ENCODE data around the gene FUOM. TPM values are rescaled to one million over a fixed set of nuclear protein-coding genes. Genes with fewer than 3 reads are reported as not detected.

The FUOM gene
- total RNA-seq, 1 experiment from 2014 or later, result 31.3 TPM

DNA sequence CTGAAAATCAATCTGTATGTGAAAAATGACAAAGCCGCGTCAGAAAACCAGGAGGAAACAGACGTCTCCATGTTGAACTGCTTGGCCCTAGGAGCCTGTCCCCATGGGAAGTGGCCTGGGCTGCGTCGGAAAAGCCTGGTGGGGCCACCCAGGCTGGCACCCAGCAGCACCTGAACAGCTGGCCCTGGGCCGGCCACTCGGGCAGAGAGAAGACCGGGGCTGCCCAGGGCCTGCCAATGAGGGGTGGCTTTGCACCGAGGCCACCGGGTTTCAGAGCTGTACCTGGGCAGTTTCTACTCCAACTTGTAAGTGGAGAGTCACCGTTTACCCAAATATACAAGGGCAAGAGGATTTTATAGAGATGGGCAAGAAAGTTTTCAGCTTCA is 1.1 kb upstream of the FUOM start (continued):
- TF ChIP-seq, protein P1, sequence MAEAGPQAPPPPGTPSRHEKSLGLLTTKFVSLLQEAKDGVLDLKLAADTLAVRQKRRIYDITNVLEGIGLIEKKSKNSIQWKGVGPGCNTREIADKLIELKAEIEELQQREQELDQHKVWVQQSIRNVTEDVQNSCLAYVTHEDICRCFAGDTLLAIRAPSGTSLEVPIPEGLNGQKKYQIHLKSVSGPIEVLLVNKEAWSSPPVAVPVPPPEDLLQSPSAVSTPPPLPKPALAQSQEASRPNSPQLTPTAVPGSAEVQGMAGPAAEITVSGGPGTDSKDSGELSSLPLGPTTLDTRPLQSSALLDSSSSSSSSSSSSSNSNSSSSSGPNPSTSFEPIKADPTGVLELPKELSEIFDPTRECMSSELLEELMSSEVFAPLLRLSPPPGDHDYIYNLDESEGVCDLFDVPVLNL (CRISPR knock-in tag; IDR thresholded peaks at IDR 0.05; ENCODE audit: borderline replicate concordance, low read depth), result no peak
- TF ChIP-seq OVOL2 (CRISPR knock-in tag; IDR thresholded peaks at IDR 0.05; ENCODE audit: borderline replicate concordance), result no peak

DNA sequence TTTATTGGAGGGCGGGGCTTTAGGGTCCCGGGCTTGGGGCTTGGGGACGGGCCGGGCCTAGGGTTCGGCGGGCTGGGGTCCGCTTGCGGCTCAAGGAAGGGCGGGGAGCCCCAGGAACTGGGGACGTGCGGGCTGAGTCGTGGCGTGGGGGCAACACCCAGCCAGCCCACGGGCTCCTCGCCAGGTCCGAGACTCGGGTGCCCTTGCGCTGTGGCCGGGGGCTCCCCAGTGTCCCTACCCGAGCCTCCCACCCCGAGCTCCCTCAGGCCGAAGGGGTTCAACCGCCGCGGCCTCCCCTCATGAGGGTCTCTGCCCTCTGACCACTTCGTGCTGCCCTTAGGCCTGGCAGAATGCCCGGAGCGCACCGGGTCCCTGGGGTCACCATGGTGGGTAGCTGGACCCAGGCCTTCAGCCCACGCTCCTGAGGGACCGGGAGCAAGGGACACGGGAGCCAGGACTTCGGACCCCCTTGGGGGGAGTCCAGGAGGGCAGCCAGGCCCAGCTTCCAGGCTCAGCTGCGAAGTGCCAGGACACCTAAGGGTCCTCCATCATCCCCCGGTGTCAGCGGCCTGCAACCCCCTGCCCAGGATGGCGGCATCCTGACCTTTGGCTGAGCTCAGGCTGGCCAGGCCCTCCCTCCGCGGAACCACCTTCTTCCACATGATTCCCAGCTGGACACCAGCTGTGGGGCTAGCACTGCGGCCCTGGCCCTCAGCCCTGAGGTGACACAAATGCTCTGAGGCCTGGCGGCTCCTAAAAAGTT is 524 bp upstream of the FUOM start:
- Mint-ChIP-seq H3K27me3 (ENCODE audit: low read depth) (peaks cover 12% of the 10 kb centered on the region), H3K36me3 (peaks cover 17% of the 10 kb centered on the region), H3K27ac (no peak overlapping the region), H3K9me3 (no peaks in the 10 kb centered on the region), H3K4me3 (no peak overlapping the region), H3K4me1 (no peaks in the 10 kb centered on the region)
- TF ChIP-seq, protein P2, sequence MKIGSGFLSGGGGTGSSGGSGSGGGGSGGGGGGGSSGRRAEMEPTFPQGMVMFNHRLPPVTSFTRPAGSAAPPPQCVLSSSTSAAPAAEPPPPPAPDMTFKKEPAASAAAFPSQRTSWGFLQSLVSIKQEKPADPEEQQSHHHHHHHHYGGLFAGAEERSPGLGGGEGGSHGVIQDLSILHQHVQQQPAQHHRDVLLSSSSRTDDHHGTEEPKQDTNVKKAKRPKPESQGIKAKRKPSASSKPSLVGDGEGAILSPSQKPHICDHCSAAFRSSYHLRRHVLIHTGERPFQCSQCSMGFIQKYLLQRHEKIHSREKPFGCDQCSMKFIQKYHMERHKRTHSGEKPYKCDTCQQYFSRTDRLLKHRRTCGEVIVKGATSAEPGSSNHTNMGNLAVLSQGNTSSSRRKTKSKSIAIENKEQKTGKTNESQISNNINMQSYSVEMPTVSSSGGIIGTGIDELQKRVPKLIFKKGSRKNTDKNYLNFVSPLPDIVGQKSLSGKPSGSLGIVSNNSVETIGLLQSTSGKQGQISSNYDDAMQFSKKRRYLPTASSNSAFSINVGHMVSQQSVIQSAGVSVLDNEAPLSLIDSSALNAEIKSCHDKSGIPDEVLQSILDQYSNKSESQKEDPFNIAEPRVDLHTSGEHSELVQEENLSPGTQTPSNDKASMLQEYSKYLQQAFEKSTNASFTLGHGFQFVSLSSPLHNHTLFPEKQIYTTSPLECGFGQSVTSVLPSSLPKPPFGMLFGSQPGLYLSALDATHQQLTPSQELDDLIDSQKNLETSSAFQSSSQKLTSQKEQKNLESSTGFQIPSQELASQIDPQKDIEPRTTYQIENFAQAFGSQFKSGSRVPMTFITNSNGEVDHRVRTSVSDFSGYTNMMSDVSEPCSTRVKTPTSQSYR (CRISPR knock-in tag; IDR thresholded peaks at IDR 0.05), result no peak
- TF ChIP-seq ZNF416 (CRISPR knock-in tag; IDR thresholded peaks at IDR 0.05) (no peak), ESRRA (CRISPR knock-in tag; IDR thresholded peaks at IDR 0.05; ENCODE audit: borderline replicate concordance) (no peak), KAT7 (CRISPR knock-in tag; IDR thresholded peaks at IDR 0.05; ENCODE audit: borderline replicate concordance) (no peak), AR (CRISPR knock-in tag; IDR thresholded peaks at IDR 0.05) (no peak), MAX (CRISPR knock-in tag; IDR thresholded peaks at IDR 0.05) (no peak), ARID4B (CRISPR knock-in tag; IDR thresholded peaks at IDR 0.05; ENCODE audit: borderline replicate concordance) (no peak), ZNF396 (CRISPR knock-in tag; IDR thresholded peaks at IDR 0.05; ENCODE audit: borderline replicate concordance) (no peak), ZNF219 (CRISPR knock-in tag; IDR thresholded peaks at IDR 0.05; ENCODE audit: borderline replicate concordance) (no peak), TCF7 (CRISPR knock-in tag; IDR thresholded peaks at IDR 0.05; ENCODE audit: low read depth) (no peak), MYBL2 (CRISPR knock-in tag; IDR thresholded peaks at IDR 0.05) (no peak), IRF2 (CRISPR knock-in tag; IDR thresholded peaks at IDR 0.05; ENCODE audit: borderline replicate concordance, low read depth) (no peak), CBFB (CRISPR knock-in tag; IDR thresholded peaks at IDR 0.05; ENCODE audit: low read depth) (no peak), ZNF121 (CRISPR knock-in tag; IDR thresholded peaks at IDR 0.05) (no peak), JUN (CRISPR knock-in tag; IDR thresholded peaks at IDR 0.05) (no peak)
- TF ChIP-seq, protein P3, sequence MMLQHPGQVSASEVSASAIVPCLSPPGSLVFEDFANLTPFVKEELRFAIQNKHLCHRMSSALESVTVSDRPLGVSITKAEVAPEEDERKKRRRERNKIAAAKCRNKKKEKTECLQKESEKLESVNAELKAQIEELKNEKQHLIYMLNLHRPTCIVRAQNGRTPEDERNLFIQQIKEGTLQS (CRISPR knock-in tag; conservative IDR thresholded peaks at IDR 0.05), result no peak
- TF ChIP-seq, protein P4, sequence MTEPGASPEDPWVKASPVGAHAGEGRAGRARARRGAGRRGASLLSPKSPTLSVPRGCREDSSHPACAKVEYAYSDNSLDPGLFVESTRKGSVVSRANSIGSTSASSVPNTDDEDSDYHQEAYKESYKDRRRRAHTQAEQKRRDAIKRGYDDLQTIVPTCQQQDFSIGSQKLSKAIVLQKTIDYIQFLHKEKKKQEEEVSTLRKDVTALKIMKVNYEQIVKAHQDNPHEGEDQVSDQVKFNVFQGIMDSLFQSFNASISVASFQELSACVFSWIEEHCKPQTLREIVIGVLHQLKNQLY (CRISPR knock-in tag; IDR thresholded peaks at IDR 0.05), result no peak
- TF ChIP-seq, protein P5, sequence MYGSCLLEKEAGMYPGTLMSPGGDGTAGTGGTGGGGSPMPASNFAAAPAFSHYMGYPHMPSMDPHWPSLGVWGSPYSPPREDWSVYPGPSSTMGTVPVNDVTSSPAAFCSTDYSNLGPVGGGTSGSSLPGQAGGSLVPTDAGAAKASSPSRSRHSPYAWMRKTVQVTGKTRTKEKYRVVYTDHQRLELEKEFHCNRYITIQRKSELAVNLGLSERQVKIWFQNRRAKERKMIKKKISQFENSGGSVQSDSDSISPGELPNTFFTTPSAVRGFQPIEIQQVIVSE (CRISPR knock-in tag; IDR thresholded peaks at IDR 0.05; ENCODE audit: borderline replicate concordance), result no peak
- ATAC-seq (no peak), DNase-seq (ENCODE audit: low spot score) (no peak)
- POLR2A ChIA-PET, result interaction anchor here (1.2 to 1.8 kb wide), 2 partner anchors 15 to 21 kb away, joined by 3 to 9 read pairs; partner anchors contain the start of gene PAOX
- CTCF ChIA-PET, result interaction anchor here (0.6 to 2.5 kb wide), 6 partner anchors 11 to 51 kb away, joined by 4 to 26 read pairs (median 6); partner anchors contain the start of gene PRAP1

Data from WTC11 (cell line).